HL-60 (cell line): ENCODE data around the gene PTPRD.

Experiments used
- DNase-seq, 2 experiments: peaks; one replicate each; pipeline ENCODE4 v3.0.0-alpha.2; 2010 to 2020; ENCODE audit warnings: low read depth in 1 of 2, low spot score in 1 of 2
- H3K27ac ChIP-seq: fragments of 250-450 bp; sonication (Bioruptor Pico); replicated peaks from 2 replicates; pipeline ENCODE4 v1.5.1; 2020; ENCODE audit warnings: mild to moderate bottlenecking, moderate library complexity
- H3K27me3 ChIP-seq: fragments of 250-450 bp; sonication (Bioruptor Pico); 2 replicates; pipeline ENCODE4 v1.5.1; 2021; ENCODE audit warnings: mild to moderate bottlenecking, moderate library complexity; ENCODE audit not compliant: insufficient read depth, poor library complexity, severe bottlenecking
- H3K4me3 ChIP-seq: replicated peaks from 2 replicates; pipeline ENCODE4 v1.5.1; 2011; ENCODE audit warnings: mild to moderate bottlenecking, control low read depth, low read length; ENCODE audit not compliant: insufficient read depth
- CTCF ChIP-seq: IDR thresholded peaks from one replicate; pipeline ENCODE4 v1.5.1; 2011; ENCODE audit warnings: low read length, control low read depth, inconsistent platforms; ENCODE audit not compliant: insufficient read depth
- GABPA ChIP-seq: IDR thresholded peaks from 2 replicates; pipeline ENCODE4 v1.6.1; 2012; ENCODE audit warnings: low read depth
- POLR2AphosphoS5 ChIP-seq: IDR thresholded peaks from 2 replicates; pipeline ENCODE4 v1.6.1; 2012; ENCODE audit warnings: low read depth
- REST ChIP-seq: IDR thresholded peaks from 2 replicates; pipeline ENCODE4 v1.6.1; 2012; ENCODE audit warnings: low read depth; ENCODE audit not compliant: insufficient replicate concordance
- SPI1 ChIP-seq: IDR thresholded peaks from 2 replicates; pipeline ENCODE4 v1.6.1; 2012; ENCODE audit warnings: low read depth, mild to moderate bottlenecking, borderline replicate concordance

PTPRD gene

GRCh38 chr9:9112001-9112720, 1500.6 kb downstream of the PTPRD start:
- H3K27me3 ChIP-seq = no peaks in the 10 kb centered on the region
- TF ChIP-seq CTCF = no peak
- no peak for TF ChIP-seq POLR2AphosphoS5
- TF ChIP-seq REST = no peak
- no peak for TF ChIP-seq GABPA
- TF ChIP-seq SPI1 = no peak
- no peak for DNase-seq
- no peak overlapping the region for H3K4me3 ChIP-seq
- H3K27ac ChIP-seq = no peak overlapping the region

DNA sequence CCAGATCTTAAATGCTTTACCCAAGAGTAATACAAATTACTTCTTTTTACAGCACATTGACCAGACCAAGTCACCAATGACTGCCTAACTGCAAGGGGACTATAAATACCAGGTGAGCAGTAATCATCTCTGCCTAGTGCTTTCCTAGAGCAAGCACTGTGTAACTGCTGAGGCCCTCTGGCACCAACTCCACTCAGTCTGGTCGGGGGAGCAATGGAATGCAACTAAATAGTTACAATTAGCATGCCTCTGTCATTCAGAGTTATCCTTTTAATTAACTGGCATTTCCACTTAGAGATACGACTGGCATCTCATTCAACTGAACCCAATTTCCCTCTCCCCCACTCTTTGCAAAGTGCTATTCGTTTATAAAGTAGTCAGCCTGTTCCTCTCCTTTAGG, 1504.2 kb downstream of the PTPRD start:
- TF ChIP-seq GABPA (no peak), POLR2AphosphoS5 (no peak), REST (no peak), CTCF (no peak), SPI1 (no peak)
- no peaks in the 10 kb centered on the region for H3K27me3 ChIP-seq
- no peak for DNase-seq

GRCh38 chr9:9102295-9102694, 1510.5 kb downstream of the PTPRD start:
- Histone ChIP-seq H3K27me3 (no peaks in the 10 kb centered on the region), H3K4me3 (no peak overlapping the region), H3K27ac (no peak overlapping the region)
- TF ChIP-seq GABPA (no peak), SPI1 (no peak)
- DNase-seq = no peak

More for the DNA sequence above, 1504.2 kb downstream of the PTPRD start:
- Histone ChIP-seq H3K27ac (no peak overlapping the region), H3K4me3 (no peak overlapping the region)

- DNase-seq = no peak
- H3K27me3 ChIP-seq = no peaks in the 10 kb centered on the region
- no peak for TF ChIP-seq CTCF
- no peak for TF ChIP-seq SPI1
- TF ChIP-seq GABPA = no peak
- TF ChIP-seq REST = no peak
- TF ChIP-seq POLR2AphosphoS5 = no peak
- no peak overlapping the region for H3K27ac ChIP-seq
- H3K4me3 ChIP-seq = no peak overlapping the region
These were observed 1512.7 kb downstream of the PTPRD start for GRCh38 chr9:9100070-9100469.
